NCI-H2196 (cell line): ENCODE results near the gene RAD51B.

Source experiments
- DNase-seq: peaks from one replicate; lab custom pipeline; 2025; ENCODE audit not compliant: unreplicated experiment; lab: John Stamatoyannopoulos, UW

RAD51B gene

DNA sequence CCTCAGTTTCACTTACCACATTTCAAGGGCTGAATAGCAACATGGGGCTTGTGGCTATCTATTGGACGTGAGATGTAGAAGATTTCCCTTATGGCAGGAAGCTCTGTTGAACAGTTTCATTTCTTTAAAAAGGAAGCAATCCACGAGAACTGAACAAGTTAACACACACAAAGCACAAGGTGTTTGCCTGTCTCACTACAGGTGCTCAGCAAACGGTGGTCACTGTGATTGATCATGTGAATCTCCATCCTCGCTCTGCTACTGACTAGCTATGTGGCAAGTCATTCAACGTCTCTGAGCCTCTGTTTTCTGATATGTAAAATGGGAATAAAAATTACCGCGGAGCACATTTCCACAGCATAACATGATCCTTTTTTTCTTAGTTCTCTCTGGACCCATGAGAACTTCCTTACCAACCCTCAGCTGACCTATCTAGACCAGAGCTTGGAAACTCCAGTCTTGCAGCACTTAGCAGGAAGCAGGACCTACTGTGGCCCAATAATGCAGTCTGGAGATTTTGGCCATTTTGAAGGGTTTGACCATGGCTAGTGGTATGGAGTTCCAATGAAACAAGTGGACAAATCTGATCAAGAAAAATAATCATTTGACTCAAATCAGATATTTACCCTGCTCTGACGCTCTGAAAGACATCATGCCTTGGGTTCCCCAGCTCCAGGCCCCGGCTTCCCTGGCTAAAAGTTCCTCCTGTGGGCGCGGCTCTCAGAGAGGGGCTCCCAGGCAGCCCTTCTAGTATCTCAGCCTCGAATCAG, 694.4 kb downstream of the RAD51B start:
- DNase-seq = no peak

DNA sequence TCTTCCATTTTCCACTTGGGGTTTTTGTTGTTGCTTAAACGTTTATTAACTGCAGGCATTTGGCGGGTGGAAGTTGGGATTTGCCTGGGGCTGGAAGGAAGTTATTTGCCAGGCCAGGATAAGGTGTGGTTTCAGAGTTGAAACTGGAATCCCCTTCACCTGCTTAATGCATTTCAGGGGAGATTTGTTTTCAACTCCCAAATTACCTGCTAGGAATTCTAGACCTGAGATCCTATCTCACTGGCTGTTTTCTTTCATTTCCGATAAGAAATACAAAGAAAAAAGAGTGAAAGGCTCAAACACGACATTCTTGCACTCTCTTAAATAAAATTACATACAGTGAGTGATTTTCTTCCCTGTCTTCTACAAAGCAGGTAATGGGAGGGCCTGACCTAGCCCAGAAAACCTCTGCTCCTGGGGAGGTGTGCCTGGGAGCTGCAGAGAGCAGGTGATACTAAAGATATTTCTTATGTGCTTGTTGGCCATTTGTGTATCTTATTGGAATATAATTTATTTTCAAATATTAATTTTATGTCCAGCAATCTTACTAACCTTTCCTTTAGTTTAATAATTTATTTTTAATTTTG, 695.1 kb downstream of the RAD51B start:
- DNase-seq = no peak

- DNase-seq = no peak
Observed at GRCh38 chr14:68516342-68516741, 696.8 kb downstream of the RAD51B start.

DNA sequence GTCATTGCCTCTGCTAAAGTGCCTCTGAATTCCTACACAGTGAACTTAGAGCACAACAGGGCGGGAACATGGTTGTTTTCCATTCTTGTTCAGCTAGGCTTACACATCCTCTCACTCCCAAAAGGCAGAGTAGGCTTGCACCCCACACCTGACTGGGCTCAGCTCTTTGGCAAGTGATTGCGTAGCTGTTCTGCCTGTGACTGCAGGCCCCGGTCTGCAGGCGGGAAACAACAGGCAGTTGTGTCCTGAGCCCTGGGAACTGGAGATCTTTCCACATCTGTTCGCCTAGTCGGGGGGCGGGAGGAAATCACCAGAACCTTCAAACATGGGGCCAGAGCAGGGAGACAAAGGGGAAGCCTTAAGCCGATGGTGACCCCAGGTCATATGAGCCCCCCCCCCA, 698.6 kb downstream of the RAD51B start:
- DNase-seq = no peak

DNA sequence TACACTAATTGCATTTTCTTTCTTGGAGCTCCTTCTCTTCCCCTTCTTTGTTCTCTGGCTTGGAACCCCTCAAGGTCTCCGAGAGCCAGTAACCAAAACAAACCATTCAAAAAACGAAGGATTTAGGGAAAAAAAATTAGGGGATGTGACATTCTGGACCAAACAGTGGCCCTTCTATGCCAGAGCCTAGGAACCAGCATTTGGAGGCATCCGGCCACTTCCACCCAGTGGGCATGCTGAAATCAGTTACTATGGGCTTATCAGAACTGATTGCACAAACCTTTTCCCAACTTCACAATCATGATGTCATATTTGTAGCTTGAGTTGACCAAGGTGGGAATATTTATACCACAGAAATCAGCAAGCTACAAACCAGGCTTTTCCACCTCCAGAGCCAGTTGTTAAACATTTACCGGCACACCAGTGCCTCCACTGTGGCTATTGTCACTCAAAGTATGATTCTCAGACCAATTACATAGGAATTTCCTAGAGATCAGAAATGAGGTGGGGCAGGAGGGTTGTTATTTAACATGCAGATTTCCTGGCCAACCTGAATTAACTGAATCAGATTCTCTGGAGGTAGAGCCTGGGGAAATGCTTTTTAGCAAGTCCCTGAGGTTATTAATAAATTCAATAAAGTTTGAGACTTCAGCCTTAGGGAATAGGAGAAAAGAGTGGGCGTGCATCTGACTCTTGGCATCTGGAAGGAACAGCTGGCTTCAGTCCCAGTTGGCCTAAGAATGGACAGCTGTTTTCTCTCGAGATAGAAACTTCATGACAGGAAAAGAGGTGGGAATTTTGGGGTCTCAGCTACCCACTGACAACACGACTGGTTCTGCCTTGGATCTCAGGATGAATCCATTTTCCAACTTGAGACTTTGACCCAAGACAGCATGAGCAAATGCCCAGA, 699.4 kb downstream of the RAD51B start:
- no peak for DNase-seq

DNA sequence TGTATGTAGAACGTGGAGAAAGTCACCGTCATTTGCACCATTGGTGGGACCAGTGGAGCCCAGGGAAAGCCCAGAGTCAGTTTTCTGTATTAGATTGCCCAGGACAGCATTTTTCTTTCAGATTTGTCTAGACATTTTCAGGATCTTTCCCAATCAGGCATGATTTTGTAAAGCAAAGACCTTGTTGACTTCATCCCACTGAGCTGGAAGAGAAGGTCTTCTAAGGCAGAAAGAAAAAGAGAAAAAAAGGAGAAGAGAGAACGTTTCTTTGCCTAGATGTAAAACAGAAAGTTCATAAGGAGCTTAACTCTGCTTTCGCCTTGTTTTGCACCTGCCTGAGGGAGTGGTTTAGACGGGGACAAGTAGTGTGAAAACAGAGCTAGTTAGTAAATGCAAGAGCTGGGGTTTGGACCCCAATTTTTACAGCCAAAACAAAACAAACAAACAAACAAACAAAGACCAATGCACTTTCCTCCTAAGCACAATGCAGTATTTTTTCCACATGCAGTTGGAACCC, 700.1 kb downstream of the RAD51B start:
- DNase-seq = no peak

- peak; percentile 73 for DNase-seq
Observed at GRCh38 chr14:68520637-68521556, 701.3 kb downstream of the RAD51B start.

GRCh38 chr14:68521557-68521901, 702.0 kb downstream of the RAD51B start:
- no peak for DNase-seq

DNA sequence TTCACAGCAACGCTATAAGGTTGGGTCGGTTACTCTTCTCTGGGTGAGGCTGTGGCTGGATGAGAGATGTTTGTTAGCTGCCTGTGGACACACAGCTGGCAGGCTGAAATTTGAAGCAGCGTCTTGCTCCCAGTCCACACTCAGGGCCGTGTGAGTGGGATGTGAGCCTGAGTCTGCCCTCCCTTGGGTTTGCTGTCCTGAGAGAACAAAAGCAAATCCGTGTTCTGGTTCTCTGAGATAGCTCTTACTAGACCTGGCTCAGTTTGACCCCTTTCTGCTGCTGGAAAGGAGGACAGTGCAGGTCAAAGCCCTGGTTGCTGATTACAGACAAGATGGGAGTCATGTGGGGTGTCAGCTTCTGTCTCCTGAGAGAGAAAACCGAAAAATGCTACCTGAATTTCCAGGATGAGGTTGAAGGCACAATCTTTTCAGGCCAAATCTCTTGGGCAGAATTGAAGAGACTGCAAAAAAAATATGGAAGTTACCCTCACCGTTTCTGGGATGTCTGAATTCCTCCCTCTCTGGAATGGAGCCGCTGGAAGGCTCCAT, 702.5 kb downstream of the RAD51B start:
- no peak for DNase-seq

DNA sequence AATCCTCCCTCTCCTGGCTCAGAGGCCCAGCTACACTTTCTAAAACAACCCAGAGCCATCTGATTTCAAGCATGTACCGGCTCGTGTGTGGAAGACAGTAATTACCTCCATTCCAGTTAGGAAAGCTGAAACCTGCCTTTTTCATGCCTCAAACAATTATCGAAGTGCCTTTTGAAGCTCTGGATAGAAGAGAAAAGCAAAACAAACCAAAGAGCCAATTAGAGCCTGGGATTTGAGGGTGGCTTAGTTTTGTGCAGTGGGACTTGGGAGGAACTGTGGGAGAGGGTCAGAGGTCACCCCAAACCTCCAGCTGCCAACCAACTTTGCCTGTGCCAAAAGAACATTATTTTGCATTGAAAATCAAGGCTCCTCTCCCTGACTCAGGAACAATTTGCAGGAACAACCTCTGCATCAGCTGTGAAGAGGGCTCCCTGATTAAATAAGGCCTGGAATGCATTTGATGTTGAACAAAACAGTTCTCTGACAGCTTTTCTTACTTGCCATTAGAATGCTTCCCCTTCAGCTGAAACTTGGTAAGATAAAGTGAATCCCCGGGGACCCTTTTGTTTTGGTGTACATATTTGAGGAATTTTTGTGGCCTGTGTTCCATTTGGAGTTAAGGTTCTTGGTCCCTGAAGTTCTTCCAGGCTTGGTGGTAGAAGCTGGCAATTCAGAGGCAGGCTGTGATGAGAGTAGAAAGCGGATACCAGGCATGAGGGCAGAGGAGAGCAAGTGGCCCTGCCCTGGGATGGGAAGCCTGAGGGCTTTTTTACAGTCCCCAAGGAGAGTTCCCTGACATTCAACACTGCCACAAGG, 703.1 kb downstream of the RAD51B start:
- no peak for DNase-seq

- no peak for DNase-seq
Observed at GRCh38 chr14:68523326-68523610, 703.7 kb downstream of the RAD51B start.

- no peak for DNase-seq
Observed at GRCh38 chr14:68523989-68524725, 704.6 kb downstream of the RAD51B start.

DNA sequence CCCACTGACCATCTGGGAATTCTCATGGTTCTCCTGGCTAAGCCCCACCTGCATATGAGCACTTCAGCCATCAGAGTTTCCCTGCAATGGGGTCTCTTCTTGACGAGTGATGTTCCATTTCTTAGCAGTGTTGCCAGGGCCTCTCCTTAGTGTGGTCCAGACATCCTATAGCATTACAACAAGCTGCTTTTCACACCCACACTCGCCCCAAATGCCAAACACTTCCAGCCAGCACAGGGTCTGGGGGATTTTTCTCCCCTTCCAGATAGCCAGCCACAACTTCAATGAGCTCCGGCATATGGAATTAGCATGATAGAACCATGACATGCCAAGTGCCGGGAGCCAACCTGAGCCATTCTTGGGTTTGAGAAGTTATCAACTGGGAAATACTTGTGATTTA, 705.9 kb downstream of the RAD51B start:
- DNase-seq = no peak

GRCh38 chr14:68526512-68527091, 707.0 kb downstream of the RAD51B start:
- no peak for DNase-seq

- no peak for DNase-seq
Observed at GRCh38 chr14:68527329-68527851, 707.8 kb downstream of the RAD51B start.

- no peak for DNase-seq
Observed at GRCh38 chr14:68528040-68528687, 708.6 kb downstream of the RAD51B start.

DNA sequence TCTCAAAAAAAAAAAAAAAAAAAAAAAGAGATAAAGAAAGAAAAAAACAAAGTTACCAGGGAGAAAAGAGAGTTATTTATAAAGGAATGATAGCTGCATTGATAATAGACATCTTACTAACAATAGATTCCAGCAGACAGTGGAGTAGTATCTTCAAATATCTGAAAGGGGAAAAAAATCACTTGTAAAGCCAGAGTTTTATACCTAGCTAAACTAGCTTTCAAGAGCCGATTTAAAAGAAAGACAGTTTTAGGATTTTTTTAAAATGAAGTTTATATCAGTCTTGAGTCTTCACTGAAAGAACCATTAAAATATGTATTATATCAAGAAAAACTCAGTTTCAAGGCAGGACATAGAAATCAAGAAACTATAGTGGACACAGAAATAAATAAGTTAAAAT, 710.9 kb downstream of the RAD51B start:
- no peak for DNase-seq

DNA sequence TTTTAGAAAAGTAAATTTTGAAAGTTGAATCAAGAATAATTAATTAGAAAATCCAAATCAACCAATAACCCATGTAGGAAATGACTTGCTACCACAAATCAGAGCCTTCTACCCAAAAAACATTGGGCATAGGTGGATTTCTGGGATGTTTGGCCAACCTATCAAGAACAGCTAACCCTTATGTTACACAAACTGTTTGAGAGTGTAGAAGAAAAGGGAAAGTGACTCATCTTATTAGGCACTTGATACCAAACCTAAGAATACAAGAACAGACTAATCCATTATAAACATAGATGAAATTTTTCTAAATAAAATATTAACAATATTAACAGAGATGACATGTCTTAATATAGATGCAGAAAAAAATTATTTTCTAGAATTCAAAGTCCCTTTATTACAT, 712.9 kb downstream of the RAD51B start:
- DNase-seq = no peak
